WI38 (cell line): ENCODE measurements around the gene RIPPLY2.

Experiments
- H3K4me3 ChIP-seq: 2 replicates; pipeline ENCODE4 v1.5.1; 2011; ENCODE audit warnings: low read depth, mild to moderate bottlenecking, control low read depth, low read length
- CTCF ChIP-seq: IDR thresholded peaks from 2 replicates; pipeline ENCODE4 v1.5.1; 2012; ENCODE audit warnings: low read depth, mild to moderate bottlenecking, control low read depth, low read length

RIPPLY2 gene

DNA sequence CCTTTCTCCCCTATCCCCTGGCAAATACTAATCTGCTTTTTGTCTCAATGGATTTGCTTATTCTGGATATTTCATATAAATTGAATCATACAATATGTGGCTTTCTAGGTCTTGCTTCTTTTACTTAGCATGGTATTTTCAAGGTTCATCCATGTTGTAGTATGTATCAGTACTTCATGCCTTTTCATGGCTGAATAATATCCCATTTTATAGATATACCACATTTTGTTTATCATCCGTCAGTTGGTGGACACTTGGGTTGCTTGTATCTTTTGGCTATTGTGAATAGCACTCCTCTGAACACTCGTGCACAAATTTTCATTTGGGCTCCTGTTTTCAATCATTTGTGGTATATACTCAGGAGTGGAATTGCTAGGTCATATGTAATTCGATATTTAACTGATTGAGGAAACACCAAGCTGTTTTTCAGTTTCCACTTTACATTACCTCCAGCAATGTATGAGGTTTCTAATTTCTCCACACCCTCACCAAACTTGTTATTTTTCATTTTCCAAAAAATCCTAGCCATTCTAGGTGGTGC, 30.5 kb upstream of the RIPPLY2 start:
- H3K4me3 ChIP-seq: no peak overlapping the region
- TF ChIP-seq CTCF: no peak

DNA sequence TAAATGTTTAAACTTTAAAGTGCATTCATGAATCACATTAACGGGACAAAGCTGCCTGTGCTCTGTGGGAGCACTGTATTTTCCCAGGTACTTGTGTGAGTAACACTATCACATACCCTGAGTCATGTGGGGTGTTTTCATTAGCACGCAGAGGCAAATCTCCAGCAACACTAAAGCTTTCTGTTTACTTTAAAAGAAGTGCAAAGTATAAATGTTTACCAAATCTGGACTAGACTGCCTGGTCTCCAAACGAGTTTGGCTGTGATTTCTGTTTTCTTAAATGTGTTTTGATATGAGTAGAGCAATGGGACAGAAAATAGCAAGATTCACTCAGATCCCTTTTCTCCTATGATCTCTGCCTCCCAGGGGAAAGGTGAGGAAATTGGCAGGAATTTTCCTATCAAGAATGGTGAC, 28.8 kb upstream of the RIPPLY2 start:
- H3K4me3 ChIP-seq: no peak overlapping the region
- no peak for TF ChIP-seq CTCF

- H3K4me3 ChIP-seq: no peak overlapping the region
- TF ChIP-seq CTCF: no peak
These were observed 28.3 kb upstream of the RIPPLY2 start for GRCh38 chr6:83824831-83825230.

DNA sequence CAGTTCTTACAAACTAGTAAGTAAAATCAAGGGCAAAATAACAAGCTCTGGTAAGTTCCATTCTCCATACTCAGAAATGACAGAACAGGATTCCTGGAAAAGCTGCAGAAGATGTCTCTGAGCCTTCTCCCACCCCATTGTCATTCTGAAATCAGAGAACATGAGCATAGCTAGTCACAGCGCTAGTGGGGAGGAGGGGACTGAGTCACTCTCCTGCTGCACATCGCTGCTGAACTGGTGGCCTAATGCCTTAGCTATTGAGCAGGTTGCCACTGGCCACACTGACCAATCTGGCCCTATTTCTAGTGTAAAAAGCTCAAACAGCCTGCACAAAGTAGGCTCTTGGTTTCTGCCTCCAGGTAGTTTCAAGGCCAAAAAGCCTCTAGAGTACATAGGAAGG, 26.1 kb upstream of the RIPPLY2 start:
- no peak overlapping the region for H3K4me3 ChIP-seq
- TF ChIP-seq CTCF: no peak

- no peak overlapping the region for H3K4me3 ChIP-seq
- no peak for TF ChIP-seq CTCF
These were observed 14.4 kb upstream of the RIPPLY2 start for GRCh38 chr6:83838727-83839126.

DNA sequence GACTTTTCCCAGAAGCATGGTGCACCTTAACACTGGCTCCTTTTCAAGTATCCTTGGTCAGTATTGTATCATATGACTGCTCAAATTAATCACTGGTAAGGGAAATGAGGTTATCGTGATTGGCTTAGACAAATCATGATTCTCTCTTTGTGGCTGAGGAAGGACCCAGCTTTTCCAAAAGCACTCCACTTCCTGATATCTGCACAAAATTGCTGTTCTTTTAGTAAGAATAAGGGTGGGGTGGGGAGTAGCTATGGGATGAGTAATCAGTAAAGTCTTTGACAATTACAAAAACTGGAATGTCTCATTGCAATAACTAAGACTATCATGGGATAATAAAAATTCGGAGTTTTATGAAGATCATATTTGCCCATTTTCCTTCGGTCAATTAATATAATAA, 9.0 kb upstream of the RIPPLY2 start:
- no peak for TF ChIP-seq CTCF
- no peak overlapping the region for H3K4me3 ChIP-seq

DNA sequence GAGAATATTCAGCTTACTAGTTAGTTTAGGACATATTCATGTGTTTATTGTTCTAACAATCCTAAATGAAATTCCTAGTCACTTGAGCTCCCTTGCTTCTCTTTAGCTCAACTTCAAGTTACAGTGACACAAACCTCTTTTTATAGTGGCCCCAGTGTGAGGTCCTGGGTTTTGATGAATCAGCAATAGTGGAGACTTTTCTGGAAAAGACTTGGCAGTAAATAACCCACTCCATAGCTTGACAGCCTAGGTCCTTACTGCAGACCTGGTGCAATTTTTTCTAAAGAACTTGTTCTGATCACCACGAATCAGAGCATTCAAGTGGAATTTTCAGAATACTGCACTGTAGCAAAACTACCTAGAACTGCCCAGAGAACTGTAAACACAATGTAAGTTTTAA, 6.9 kb upstream of the RIPPLY2 start:
- H3K4me3 ChIP-seq: no peak overlapping the region
- no peak for TF ChIP-seq CTCF
